Endodermal cell (in vitro differentiated cells): ENCODE results near the gene ALDH1L1. TPM values are rescaled to one million over a fixed set of nuclear protein-coding genes. Genes with fewer than 3 reads are reported as not detected.

Source experiments
- DNase-seq: peaks from one replicate; pipeline ENCODE4 v3.0.0-alpha.2; 2017
- H3K27ac ChIP-seq: 2 replicates; pipeline ENCODE4 v1.5.1; 2013; ENCODE audit warnings: mild to moderate bottlenecking, low read depth, low read length, moderate library complexity
- H3K27me3 ChIP-seq: 2 replicates; pipeline ENCODE4 v1.6.1; 2013; ENCODE audit warnings: mild to moderate bottlenecking, low read length, moderate library complexity; ENCODE audit not compliant: insufficient read depth, control insufficient read depth, poor library complexity, severe bottlenecking
- H3K36me3 ChIP-seq: 2 replicates; pipeline ENCODE4 v1.7.0; 2013; ENCODE audit warnings: mild to moderate bottlenecking, low read length, moderate library complexity; ENCODE audit not compliant: control insufficient read depth, insufficient read depth
- H3K4me1 ChIP-seq: one replicate; pipeline ENCODE4 v1.7.0; 2013; ENCODE audit warnings: low read length; ENCODE audit not compliant: control insufficient read depth, insufficient read depth
- H3K4me3 ChIP-seq: 2 replicates; pipeline ENCODE4 v1.5.1; 2013; ENCODE audit warnings: mild to moderate bottlenecking, low read length, moderate library complexity
- H3K9ac ChIP-seq: 2 replicates; pipeline ENCODE4 v1.6.1; 2013; ENCODE audit warnings: mild to moderate bottlenecking, low read length, moderate library complexity; ENCODE audit not compliant: poor library complexity, severe bottlenecking; ENCODE audit errors: extremely low read depth
- H3K9me3 ChIP-seq: 2 replicates; pipeline ENCODE4 v1.6.1; 2013; ENCODE audit warnings: mild to moderate bottlenecking, low read length, moderate library complexity; ENCODE audit not compliant: control insufficient read depth
- H3K27ac Mint-ChIP-seq: 2 replicates; pipeline ENCODE4 v1.8.0; 2020; ENCODE audit warnings: mixed read lengths
- H3K27me3 Mint-ChIP-seq: 2 replicates; pipeline ENCODE4 v1.8.0; 2021; ENCODE audit warnings: mild to moderate bottlenecking, mixed read lengths; ENCODE audit not compliant: insufficient read depth
- H3K36me3 Mint-ChIP-seq: 2 replicates; pipeline ENCODE4 v1.8.0; 2020; ENCODE audit warnings: low read depth, mixed read lengths
- H3K4me1 Mint-ChIP-seq: 2 replicates; pipeline ENCODE4 v1.8.0; 2020; ENCODE audit warnings: mixed read lengths
- H3K4me3 Mint-ChIP-seq: 2 replicates; pipeline ENCODE4 v1.8.0; 2020; ENCODE audit warnings: mild to moderate bottlenecking, moderate library complexity, mixed read lengths
- H3K9me3 Mint-ChIP-seq: 2 replicates; pipeline ENCODE4 v1.8.0; 2020; ENCODE audit warnings: mild to moderate bottlenecking, mixed read lengths
- WGBS, 2 experiments: methylation state at CpG; one replicate each; pipeline versions ENCODE4 v1.1.5 to v1.1.7; 2013; ENCODE audit warnings: missing lambda C conversion rate in 2 of 2, mixed read lengths in 1 of 2; ENCODE audit not compliant: insufficient coverage in 1 of 2, insufficient read length in 1 of 2; 5-methylcytosine and 5-hydroxymethylcytosine counted together
- total RNA-seq, 2 donors: library from RNA; stranded (reverse); fragmentation: NEBNext Ultra II Directional in 1 of 2; extraction: Animal tissue kit (Norgen Biotek cat#: 25700) in 1 of 2; gene quantifications; 2 replicates in 1 of 2; 3 replicates in 1 of 2; pipeline ENCODE4 v1.2.1, GENCODE V29; 2021
- TF ChIP-seq, protein P1 (sequence below): fragments of 200-600 bp; sonication (generic); conservative IDR thresholded peaks from 2 replicates; pipeline ENCODE4 v1.5.0; 2021; ENCODE audit warnings: antibody characterized with exemption, mild to moderate bottlenecking

Gene ALDH1L1
- total RNA-seq, 2 donors from 2014 or later, result 1.0 to 1.6 TPM

- H3K36me3 Mint-ChIP-seq, result no peaks in the 10 kb centered on the region
- H3K4me3 Mint-ChIP-seq, result no peak overlapping the region
- H3K9me3 Mint-ChIP-seq, result no peaks in the 10 kb centered on the region
- TF ChIP-seq, protein P1, sequence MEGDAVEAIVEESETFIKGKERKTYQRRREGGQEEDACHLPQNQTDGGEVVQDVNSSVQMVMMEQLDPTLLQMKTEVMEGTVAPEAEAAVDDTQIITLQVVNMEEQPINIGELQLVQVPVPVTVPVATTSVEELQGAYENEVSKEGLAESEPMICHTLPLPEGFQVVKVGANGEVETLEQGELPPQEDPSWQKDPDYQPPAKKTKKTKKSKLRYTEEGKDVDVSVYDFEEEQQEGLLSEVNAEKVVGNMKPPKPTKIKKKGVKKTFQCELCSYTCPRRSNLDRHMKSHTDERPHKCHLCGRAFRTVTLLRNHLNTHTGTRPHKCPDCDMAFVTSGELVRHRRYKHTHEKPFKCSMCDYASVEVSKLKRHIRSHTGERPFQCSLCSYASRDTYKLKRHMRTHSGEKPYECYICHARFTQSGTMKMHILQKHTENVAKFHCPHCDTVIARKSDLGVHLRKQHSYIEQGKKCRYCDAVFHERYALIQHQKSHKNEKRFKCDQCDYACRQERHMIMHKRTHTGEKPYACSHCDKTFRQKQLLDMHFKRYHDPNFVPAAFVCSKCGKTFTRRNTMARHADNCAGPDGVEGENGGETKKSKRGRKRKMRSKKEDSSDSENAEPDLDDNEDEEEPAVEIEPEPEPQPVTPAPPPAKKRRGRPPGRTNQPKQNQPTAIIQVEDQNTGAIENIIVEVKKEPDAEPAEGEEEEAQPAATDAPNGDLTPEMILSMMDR, result no peak
- WGBS, 2 experiments, result 89 to 90% methylated on average over 16 of the region's 16 CpGs
- H3K36me3 ChIP-seq, result no peaks in the 10 kb centered on the region
- no peaks in the 10 kb centered on the region for H3K27me3 ChIP-seq
- H3K27me3 Mint-ChIP-seq, result no peaks in the 10 kb centered on the region
- H3K27ac ChIP-seq, result no peak overlapping the region
- H3K9ac ChIP-seq, result no peak overlapping the region
- H3K9me3 ChIP-seq, result no peaks in the 10 kb centered on the region
- H3K4me1 ChIP-seq, result no peaks in the 10 kb centered on the region
- no peaks in the 10 kb centered on the region for H3K4me1 Mint-ChIP-seq
- H3K4me3 ChIP-seq, result no peak overlapping the region
- H3K27ac Mint-ChIP-seq, result no peak overlapping the region
- peak; percentile 18 for DNase-seq
Observed at GRCh38 chr3:126105691-126106187, 74.6 kb downstream of the ALDH1L1 start.

DNA sequence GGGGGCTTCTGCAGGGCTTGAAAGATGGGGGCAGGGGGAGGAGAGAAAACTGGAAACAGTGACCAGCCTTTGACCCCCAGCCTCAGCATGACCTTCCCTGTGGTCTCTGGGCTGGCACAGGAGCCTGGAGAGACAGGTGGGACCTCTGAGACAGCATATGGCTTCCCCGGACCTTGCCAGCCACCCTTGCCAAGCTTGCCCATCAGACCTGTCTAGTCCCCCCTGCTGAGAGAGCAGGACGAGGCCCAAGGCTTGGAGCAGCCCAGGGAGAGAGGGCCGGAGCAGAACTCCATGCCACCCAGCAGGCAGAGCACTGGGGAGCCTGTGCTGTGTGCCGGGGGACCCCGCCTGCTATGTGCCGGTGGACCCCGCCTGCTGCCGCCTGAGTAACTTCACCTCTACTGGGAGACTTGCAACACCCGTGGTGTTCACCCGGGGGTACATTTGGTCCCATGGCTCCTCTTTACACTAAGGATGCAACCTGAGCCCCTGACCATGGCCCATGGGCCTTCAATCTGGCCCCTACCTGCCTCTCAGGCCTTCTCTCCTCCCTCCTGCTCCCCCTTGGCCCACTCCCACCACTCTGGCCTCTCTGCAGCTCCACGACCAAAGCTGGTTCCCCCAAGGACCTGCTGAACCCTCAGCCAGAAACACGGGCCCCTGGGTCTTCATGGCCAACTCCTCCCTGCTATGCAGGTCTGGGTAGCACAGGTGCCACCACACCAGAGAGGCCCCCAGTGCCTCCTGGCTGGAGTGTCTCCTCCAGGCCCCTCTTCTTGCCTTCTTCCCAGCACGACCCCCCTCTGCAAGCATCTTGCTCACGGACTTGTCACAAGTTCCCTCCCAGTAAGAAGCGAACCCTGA lies 75.4 kb downstream of the ALDH1L1 start:
- peak; percentile 31 for DNase-seq
- WGBS, 2 experiments, result 88 to 92% methylated on average over 10 to 15 of the region's 15 CpGs

DNA sequence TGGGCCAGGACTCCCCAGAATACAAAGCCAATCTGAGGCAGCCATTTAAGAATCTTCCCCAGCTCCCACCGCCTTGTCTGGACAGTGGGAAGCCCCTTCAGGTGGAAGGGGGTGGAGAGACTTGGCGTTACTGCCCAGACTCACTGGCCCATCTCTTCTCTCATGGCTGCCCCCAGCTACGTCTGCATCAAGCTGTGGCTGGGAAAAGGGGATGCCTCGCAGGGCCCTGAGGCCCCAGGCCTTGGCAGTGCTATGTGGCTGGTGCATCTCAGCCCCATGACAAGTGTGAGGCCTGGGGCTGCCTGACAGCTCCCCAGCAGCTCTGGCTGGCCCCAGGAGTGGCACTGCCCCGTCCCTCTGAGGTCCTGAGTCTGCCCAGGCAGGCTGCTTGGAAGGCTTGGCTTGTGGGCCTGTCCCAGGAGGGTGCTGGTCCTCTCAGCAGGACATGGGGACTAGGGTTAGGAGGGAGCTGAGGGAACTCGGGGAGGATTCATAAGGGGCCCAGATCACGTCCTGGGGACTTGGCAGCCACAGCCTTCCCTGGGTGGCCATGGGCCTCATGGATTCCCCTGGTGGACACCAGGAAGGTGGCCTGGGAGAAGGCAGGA lies 76.3 kb downstream of the ALDH1L1 start:
- H3K4me1 ChIP-seq, result no peaks in the 10 kb centered on the region
- H3K4me3 ChIP-seq, result no peak overlapping the region
- no peak overlapping the region for H3K9ac ChIP-seq
- WGBS, 2 experiments, result 90 to 100% methylated on average over 3 to 7 of the region's 7 CpGs
- no peak overlapping the region for H3K27ac Mint-ChIP-seq
- TF ChIP-seq, protein P1, result no peak
- H3K27ac ChIP-seq, result no peak overlapping the region
- no peaks in the 10 kb centered on the region for H3K4me1 Mint-ChIP-seq
- H3K9me3 ChIP-seq, result no peaks in the 10 kb centered on the region
- H3K27me3 ChIP-seq, result no peaks in the 10 kb centered on the region
- peaks cover 3% of the 10 kb centered on the region for H3K27me3 Mint-ChIP-seq
- H3K4me3 Mint-ChIP-seq, result no peak overlapping the region
- DNase-seq, result no peak
- no peaks in the 10 kb centered on the region for H3K9me3 Mint-ChIP-seq
- no peaks in the 10 kb centered on the region for H3K36me3 ChIP-seq
- no peaks in the 10 kb centered on the region for H3K36me3 Mint-ChIP-seq

More for the DNA sequence above, 75.4 kb downstream of the ALDH1L1 start:
- H3K9me3 Mint-ChIP-seq, result no peaks in the 10 kb centered on the region
- TF ChIP-seq, protein P1, result no peak
- Histone ChIP-seq H3K9ac (no peak overlapping the region), H3K4me3 (no peak overlapping the region), H3K27ac (no peak overlapping the region), H3K9me3 (no peaks in the 10 kb centered on the region), H3K36me3 (no peaks in the 10 kb centered on the region), H3K27me3 (no peaks in the 10 kb centered on the region), H3K4me1 (no peaks in the 10 kb centered on the region)
- no peak overlapping the region for H3K4me3 Mint-ChIP-seq
- no peaks in the 10 kb centered on the region for H3K36me3 Mint-ChIP-seq
- no peaks in the 10 kb centered on the region for H3K4me1 Mint-ChIP-seq
- no peaks in the 10 kb centered on the region for H3K27me3 Mint-ChIP-seq
- no peak overlapping the region for H3K27ac Mint-ChIP-seq
